ENCODE data around the gene WNK4.

WNK4 gene

DNA sequence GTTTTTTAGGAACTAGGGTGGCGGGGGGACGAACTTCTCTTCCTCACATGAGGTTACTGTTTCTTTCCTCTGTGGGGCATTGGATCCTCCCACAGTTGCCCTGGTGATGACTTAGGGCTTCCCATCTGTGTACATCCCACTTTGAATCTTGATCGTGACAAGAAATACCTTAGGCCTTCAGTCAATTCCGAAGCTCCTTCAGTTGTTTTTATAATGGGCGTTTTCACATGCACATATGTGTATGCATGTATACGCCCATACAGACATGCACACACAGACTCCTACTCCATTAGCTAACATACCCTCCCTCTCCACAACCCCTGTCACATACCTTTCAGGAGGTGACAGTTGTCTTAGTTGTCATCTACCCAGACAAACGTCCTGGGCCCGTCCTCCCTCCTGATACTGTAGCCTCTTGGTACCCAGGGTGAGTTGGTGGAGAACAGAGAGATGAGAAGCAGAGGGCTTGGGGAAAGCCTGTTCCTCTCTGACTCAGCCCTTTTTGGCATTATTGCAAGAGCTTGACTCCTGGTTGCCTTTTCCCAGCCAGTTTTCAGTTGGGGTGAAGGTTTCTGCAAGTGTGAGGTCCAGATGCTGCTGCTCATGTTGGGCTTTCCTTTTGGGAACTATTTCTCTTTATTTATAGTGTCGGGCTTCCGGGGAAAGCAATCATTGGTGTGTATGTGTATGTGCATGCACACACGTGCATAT is 61.7 kb downstream of the WNK4 start:
- FAIRE-seq = no peak

DNA sequence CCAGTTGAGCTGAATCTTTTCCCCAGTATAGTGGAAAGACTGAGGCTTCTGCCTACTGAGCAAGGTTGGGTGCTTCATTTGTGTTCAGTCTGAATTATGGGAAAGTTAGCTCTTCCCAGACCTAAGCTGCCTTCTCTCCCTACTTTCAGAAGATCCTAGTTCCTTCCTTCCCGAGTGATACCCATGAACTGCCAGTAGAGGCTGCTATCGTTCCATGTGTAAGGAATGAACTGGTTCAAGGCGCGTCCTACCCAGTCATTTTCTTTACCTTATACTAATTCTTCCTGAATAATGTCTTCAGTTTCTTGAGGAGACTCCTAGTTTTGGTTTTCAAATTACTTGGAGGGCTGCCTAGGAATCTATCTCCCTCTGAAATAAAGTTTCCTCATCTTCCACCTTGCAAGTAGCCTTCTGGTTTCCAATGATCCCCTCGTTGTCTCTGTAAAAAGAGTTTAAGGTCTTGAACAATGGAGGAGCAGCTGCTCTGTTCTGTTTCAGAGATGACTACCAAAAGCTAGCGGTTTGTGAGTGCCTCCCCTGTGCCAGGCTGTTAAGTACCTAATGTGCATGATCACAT is 63.0 kb downstream of the WNK4 start:
- FAIRE-seq = no peak

DNA sequence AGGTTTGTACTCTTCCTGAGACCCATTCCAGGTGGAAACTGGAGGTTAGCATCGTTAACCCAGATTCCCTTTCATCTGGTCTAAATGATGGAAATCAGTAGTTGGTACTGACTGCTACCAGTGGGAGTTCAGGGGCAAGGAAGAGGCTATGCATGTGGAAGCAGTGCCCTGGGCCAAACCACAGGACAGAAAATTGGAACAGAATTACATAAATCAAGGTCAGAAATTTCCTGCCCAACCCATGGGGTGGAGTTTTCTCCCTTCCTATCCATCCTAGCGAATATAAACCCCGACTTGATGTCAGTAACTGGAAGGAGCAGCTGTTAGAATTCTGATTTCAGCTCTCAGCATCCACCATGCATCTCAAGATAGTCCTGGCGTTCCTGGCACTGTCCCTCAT is 63.9 kb downstream of the WNK4 start, which contains the start of gene AOC2:
Gene AOC2, plus strand, starts transcription at position 310 of the 400 bp plus-strand sequence. Its CDS starts 47 bp downstream, at position 357.
- no peak for FAIRE-seq

DNA sequence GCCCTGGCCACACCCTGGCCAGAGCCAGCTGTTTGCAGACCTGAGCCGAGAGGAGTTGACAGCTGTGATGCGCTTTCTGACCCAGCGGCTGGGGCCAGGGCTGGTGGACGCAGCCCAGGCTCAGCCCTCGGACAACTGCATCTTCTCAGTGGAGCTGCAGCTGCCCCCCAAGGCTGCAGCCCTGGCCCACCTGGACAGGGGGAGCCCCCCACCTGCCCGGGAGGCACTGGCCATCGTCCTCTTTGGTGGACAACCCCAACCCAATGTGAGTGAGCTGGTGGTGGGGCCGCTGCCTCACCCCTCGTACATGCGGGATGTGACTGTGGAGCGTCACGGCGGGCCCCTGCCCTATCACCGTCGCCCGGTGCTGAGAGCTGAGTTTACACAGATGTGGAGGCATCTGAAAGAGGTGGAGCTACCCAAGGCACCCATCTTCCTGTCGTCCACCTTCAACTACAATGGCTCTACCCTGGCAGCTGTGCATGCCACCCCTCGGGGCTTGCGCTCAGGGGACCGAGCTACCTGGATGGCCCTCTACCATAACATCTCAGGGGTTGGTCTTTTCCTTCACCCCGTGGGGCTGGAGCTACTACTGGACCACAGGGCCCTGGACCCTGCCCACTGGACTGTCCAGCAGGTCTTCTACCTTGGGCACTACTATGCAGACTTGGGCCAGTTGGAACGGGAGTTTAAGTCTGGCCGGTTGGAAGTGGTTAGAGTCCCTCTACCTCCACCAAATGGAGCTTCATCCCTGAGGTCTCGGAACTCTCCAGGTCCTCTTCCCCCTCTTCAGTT is 64.5 kb downstream of the WNK4 start:
- no peak for FAIRE-seq

DNA sequence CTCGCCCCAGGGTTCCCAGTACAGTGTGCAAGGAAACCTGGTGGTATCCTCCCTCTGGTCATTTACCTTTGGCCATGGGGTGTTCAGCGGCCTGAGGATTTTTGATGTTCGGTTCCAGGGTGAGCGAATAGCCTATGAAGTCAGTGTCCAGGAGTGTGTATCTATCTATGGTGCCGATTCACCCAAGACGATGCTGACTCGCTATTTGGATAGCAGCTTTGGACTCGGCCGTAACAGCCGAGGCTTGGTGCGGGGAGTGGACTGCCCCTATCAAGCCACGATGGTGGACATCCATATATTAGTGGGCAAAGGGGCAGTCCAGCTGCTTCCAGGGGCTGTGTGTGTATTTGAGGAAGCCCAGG is 65.1 kb downstream of the WNK4 start:
- no peak for FAIRE-seq

DNA sequence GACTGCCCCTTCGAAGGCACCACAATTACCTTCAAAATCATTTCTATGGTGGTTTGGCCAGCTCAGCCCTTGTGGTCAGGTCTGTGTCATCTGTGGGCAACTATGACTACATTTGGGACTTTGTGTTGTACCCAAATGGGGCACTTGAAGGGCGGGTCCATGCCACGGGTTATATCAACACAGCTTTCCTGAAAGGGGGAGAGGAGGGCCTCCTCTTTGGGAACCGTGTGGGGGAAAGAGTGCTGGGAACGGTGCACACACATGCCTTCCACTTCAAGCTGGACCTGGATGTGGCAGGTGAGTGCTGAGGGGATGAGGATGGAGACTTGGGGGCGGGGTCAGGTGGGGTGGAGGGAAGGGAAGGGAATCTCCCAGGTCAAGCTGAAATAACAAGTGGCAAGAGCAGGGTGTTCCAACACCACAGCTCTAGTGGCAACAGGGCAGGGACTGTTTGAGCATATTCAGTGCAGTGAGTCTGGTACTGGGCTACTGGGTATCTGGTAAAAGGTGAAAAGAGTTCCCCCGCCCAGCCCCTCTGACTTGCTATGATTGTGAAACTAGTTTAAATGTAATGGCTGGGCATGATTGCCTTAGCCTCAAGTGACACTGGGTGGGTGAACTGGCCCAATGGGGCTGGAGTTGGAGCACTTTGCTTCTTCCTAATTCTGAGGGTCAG is 65.6 kb downstream of the WNK4 start:
- FAIRE-seq = no peak

Measured in colon (tissue), 2 donors.